ENCODE results near the gene KIDINS220.

KIDINS220 gene

DNA sequence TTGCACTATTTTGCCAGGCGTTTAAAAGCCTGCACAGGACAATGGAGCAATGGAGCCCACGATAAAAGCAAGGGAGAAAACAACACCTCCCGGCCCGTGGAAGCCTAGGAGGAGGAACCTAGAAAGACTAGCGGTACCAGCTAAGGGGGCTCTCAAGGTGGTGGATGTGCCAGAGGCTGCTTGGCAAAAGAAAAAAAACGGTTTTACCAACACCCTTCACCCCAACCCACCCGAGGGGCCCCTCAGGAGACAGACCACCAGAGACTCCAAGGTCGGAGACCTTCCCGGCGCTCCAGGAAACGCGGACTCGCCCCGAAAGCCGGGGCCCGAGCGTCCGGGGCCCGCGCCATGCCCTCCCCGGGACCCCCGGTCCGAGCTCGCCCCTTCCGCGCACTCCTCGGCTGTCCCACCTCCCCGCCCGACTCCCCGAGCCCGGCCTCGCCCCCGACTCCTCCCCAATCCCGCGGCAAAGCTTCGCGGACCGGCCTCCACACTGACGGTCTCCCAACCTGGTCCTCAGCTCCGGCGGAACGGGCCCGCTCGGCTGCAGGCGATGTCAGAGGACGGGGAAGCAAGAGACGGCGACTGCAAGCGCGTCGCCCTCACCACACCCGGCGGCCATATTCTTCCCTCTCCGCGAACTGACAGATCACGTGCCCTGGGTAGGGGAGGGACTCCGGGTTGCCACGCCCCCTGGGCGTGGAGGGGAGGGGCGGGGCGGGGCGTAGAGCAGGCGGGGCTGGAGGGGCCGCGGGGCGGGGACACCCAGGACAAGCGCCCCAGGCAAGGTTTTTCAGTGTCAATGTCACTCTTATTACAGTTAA is at the start of gene KIDINS220:
Gene KIDINS220, minus strand, starts transcription at position 643 of the 824 bp plus-strand sequence. CDS start 10,520 bp downstream, outside the sequence.
- peak; percentile 88 for DNase-seq (ENCODE audit: low spot score)

- DNase-seq (ENCODE audit: low spot score) = no peak
Observed at GRCh38 chr2:8886876-8887275, 49.5 kb upstream of the KIDINS220 start.

GRCh38 chr2:8886202-8886518 is 48.7 kb upstream of the KIDINS220 start:
- no peak for DNase-seq (ENCODE audit: low spot score)

- DNase-seq (ENCODE audit: low spot score) = no peak
Observed at GRCh38 chr2:8885449-8886201, 48.2 kb upstream of the KIDINS220 start.

GRCh38 chr2:8884812-8885211 is 47.4 kb upstream of the KIDINS220 start:
- DNase-seq (ENCODE audit: low spot score) = no peak

GRCh38 chr2:8882094-8882493 is 44.7 kb upstream of the KIDINS220 start:
- DNase-seq (ENCODE audit: low spot score) = no peak

- no peak for DNase-seq (ENCODE audit: low spot score)
Observed at GRCh38 chr2:8877894-8878293, 40.5 kb upstream of the KIDINS220 start.

GRCh38 chr2:8877332-8877731 is 39.9 kb upstream of the KIDINS220 start:
- DNase-seq (ENCODE audit: low spot score) = no peak

DNA sequence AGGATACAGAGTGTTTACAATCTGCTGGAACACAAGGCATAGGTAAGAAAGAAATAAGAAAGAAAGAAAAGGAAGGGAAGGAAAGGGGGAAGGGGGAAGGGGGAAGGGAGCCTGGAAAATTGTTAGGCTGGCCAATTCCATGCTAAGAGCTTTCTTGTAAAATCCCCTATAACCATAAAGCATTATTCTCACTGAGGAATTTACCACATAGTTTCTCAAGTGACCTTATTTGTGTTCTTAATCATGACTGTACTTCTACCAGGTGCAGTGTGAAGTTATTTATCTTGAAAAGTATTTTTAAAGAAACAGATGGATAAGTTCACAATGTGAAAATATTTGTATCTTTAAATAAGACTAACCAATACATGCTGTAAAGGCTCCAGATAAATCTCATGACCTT is 39.2 kb upstream of the KIDINS220 start:
- DNase-seq (ENCODE audit: low spot score) = no peak

DNA sequence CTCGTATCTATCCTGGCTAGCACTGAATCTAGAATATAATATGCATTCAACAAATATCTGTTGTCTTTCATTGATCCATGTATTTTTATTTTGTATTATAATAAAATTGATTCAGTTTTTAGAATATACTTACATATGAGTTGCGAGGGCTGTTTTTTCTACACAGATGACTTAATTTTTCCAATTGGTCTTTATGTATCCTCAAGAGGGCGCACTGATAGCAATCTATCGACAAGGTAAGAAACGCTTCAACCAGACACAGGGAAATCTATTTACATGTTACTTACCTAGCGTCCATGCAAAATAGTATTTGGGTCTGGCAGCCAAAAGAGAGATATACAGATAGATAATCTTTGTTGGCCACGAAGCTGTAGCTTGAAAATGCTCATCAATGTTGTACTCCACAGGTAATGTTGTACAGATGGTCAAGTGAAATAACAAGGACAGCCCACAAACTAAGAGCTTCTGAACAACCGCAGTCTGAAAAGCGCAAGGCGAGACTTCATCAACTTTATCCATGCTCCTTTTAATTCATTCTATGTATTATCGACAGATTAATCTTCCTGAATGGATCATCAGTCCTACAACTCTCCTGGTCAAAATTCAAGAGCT is 35.5 kb upstream of the KIDINS220 start:
- DNase-seq (ENCODE audit: low spot score) = peak; percentile 26

GRCh38 chr2:8870441-8870840 is 33.0 kb upstream of the KIDINS220 start:
- no peak for DNase-seq (ENCODE audit: low spot score)

DNA sequence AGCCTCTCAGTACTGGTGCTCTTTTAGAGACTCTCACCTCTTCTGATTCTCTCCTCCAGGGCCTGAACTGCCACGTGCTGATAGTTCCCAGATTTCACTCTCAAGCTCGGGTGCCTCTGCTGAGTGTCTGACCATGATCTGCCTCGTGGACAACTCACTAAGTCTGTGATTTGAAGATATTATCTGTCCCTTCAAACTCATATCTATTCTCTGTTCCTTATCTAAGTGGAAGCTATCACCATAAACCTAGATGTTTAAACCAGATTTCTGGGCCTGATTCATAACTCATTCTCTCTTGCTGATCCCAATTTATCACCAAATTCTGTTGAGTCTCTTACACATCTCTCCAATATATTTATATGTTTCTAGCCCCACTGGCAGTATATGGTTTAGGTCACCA is 29.9 kb upstream of the KIDINS220 start:
- no peak for DNase-seq (ENCODE audit: low spot score)

DNA sequence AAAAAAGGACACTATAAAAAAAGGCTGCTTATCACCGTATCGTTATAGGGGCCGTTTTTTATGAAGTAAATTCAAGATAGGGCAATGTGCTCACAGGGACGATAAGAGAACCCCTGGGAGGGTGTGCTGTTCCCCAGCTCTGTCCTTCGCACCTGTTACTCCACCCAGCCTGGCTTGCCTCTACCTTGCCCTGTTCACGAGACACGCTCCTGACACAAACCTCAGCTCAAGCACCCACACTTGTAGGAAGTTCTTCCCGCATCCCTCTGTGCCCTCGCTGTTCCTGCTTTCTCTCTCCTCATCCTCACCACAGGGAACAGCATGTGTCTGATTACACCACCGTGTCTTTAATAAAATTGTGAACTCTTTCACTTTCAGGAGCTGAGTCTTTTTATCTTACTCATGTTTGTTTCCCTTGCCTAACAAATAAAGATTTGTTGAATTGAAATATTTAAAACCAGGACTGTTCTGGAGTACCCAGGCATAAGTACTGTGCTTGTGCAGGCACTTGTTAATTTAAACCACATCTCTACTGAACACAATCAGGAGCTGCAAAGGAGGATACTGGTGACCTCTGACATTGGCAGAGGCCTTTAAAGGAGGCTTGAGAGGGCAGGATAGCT is 26.0 kb upstream of the KIDINS220 start:
- no peak for DNase-seq (ENCODE audit: low spot score)

DNA sequence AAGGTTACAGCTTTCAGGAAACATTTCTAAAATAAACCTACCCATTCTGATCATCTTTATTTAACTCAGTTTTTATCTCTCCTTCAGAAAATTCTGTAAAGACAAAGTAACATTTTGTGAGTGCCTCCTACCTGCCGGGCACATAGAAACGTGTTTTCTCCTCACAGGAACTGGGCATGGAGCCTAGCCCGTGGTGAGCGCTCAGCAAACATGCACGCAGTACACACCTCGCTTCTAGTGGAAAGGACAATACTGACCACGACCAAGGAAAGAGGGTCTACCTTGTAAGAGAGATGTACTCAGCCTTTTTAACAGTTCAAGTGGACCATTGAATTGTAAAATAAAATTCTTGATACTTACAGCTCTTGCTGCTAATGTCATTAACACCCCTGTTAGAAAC is 24.8 kb upstream of the KIDINS220 start:
- no peak for DNase-seq (ENCODE audit: low spot score)

- DNase-seq (ENCODE audit: low spot score) = no peak
Observed at GRCh38 chr2:8861797-8862196, 24.4 kb upstream of the KIDINS220 start.

DNA sequence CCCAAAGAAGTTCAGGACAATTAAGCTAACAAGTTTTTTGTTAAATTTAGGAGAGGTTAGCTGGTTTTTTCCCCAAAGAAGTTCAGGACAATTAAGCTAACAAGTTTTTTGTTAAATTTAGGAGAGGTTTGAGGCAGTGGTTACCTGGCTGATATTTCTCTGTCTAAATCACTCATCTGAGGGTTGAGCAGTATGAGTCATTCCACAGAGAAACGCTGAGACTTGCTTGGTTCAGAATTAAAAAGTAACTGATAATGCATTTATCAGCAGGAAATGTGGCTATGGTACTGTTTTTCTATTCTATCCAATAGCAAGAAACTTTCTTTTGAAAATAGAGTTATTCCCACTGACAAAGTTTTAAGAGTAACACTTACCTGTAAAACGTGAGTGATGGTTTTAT is 22.8 kb upstream of the KIDINS220 start:
- DNase-seq (ENCODE audit: low spot score) = peak; percentile 30

DNA sequence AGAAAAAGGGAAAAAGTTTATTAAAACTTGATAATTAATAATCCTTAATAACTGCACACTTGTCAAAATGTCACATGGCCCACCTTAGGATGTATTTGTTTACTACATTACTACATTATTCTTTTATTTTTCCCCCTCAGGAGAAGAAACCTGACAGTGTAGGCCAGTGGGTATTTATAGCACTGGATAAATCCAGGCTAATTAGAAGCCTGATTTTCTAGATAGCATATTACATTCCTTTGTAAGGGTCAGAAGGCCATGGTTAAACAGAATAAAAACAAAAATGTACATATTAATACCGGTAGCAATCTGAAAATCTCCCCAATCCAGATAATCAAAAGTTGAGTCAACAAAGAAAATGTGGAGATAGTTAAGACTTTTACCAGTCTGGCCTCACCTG is 21.5 kb upstream of the KIDINS220 start:
- DNase-seq (ENCODE audit: low spot score) = no peak

- no peak for DNase-seq (ENCODE audit: low spot score)
Observed at GRCh38 chr2:8858264-8858663, 20.9 kb upstream of the KIDINS220 start.

DNA sequence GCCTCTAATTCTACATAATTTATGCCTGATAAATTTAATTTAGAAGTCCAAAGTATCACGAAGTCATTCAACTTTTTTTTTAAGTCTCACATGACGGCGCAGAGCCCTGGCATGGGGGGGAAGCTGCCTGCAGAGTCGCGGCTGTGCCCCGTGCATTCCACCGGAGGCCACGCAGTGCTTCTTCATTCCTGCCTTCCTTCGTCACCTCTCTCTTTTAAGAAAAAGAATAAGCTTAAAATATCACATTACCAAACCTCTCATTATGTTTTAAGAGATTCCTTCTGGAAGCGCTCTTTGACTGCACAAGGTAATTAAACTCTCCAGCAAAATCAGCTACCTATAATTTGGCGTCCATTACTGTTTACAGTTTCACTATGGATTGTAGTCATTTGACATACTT is 20.3 kb upstream of the KIDINS220 start:
- no peak for DNase-seq (ENCODE audit: low spot score)

DNA sequence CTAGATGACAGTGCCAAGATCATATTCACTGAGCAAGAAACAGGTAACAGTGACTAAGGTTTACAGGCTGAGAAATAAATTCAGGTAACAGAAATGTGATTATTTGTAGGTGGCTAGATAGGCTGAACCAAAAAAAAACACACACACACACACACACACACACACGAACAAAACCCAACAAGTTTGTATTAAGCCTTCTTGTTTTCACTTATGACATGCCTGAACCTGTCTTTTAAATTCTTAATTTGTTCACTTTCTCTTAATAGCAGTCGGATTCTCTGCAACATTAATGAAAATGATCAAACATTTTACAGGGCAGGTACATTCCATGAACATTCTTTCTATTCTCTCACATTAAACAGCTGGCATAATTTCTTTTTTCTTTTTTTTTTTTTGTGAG is 18.8 kb upstream of the KIDINS220 start:
- DNase-seq (ENCODE audit: low spot score) = no peak

DNA sequence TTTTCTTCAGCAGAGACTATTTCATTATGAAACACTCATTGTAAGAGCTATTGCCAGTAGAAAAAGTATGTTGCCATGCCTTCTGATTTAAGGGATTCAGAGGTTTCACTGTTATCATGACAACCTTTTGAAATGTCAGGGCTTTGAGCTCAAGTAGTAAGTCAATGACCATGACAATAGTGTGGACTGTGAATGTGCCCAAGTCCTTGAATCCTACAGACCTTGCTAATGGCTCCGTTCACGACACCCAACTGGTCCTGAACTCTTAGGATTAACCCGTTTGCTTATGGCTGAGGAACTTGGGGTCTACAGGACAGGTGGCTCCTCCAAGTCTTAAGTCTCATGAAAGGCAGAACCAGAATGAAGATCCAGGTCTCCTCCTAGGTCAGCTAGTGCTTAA is 17.6 kb upstream of the KIDINS220 start:
- DNase-seq (ENCODE audit: low spot score) = no peak

- no peak for DNase-seq (ENCODE audit: low spot score)
Observed at GRCh38 chr2:8853426-8853825, 16.0 kb upstream of the KIDINS220 start.
